ENCODE data around the gene NDRG3. TPM values are rescaled to one million over a fixed set of nuclear protein-coding genes. Genes with fewer than 3 reads are reported as not detected.

NDRG3 gene
- total and polyA plus RNA-seq, 2 of the 4 experiments (the other 2 are of a cell fraction): 24.8 to 34.2 TPM

- TF ChIP-seq ELK1 (IDR thresholded peaks at IDR 0.05; ENCODE audit: borderline replicate concordance, low read depth, low read length) (no peak), CEBPB (IDR thresholded peaks at IDR 0.05; ENCODE audit: low read depth, low read length) (no peak), USF2 (IDR thresholded peaks at IDR 0.05; ENCODE audit: low read depth, low read length) (no peak), NFE2L2 (IDR thresholded peaks at IDR 0.05; ENCODE audit: low read depth, low read length) (no peak), CHD1 (IDR thresholded peaks at IDR 0.05; ENCODE audit: low read depth, low read length) (no peak), CTCF (conservative IDR thresholded peaks at IDR 0.05; ENCODE audit: low read depth, low read length) (no peak), MAZ (IDR thresholded peaks at IDR 0.05; ENCODE audit: borderline replicate concordance, low read depth, low read length) (no peak), BHLHE40 (IDR thresholded peaks at IDR 0.05; ENCODE audit: low read depth, low read length) (no peak), FOS (IDR thresholded peaks at IDR 0.05; ENCODE audit: low read depth, low read length) (no peak), RFX5 (IDR thresholded peaks at IDR 0.05; ENCODE audit: low read depth, low read length) (no peak), MXI1 (IDR thresholded peaks at IDR 0.05; ENCODE audit: borderline replicate concordance, low read depth, low read length) (no peak), RAD21 (IDR thresholded peaks at IDR 0.05; ENCODE audit: low read length) (no peak), RCOR1 (IDR thresholded peaks at IDR 0.05; ENCODE audit: insufficient replicate concordance, low read length) (no peak), POLR2A (IDR thresholded peaks at IDR 0.05; ENCODE audit: low read depth, low read length) (no peak), SMC3 (IDR thresholded peaks at IDR 0.05; ENCODE audit: low read depth, low read length) (no peak), MAFK (IDR thresholded peaks at IDR 0.05; ENCODE audit: low read depth, low read length) (no peak)
- Histone ChIP-seq H3K9ac (ENCODE audit: low read depth, low read length) (no peak overlapping the region), H4K20me1 (ENCODE audit: insufficient read depth, low read length) (no peaks in the 10 kb centered on the region), H2AK5ac (ENCODE audit: low read depth, low read length) (no peak overlapping the region), H3K4me1 (ENCODE audit: control insufficient read depth, insufficient read depth, low read length) (no peaks in the 10 kb centered on the region), H3K27me3 (ENCODE audit: control insufficient read depth, insufficient read depth, low read length) (0 out of 2 replicates have a peak, but pooled peaks cover 1% of the 10 kb centered on the region), H3K56ac (ENCODE audit: extremely low read depth, insufficient read depth, low read length) (no peak overlapping the region), H3K27ac (ENCODE audit: insufficient read depth, low read length) (no peak overlapping the region), H3K14ac (replicated peaks; ENCODE audit: low read depth, low read length) (no peak overlapping the region), H3K36me3 (ENCODE audit: control insufficient read depth, insufficient read depth, low read length) (no peaks in the 10 kb centered on the region), H3K4ac (ENCODE audit: low read depth, low read length) (no peak overlapping the region), H3K23ac (ENCODE audit: low read depth, low read length) (no peak overlapping the region), H3K79me1 (ENCODE audit: low read depth in 1 of 2, low read length in 2 of 2) (no peaks in the 10 kb centered on the region), H4K8ac (ENCODE audit: low read depth in 2 of 2, low read length in 2 of 2) (no peak overlapping the region), H4K5ac (ENCODE audit: low read depth, low read length) (no peak overlapping the region), H2BK5ac (ENCODE audit: low read depth, low read length, poor library complexity, severe bottlenecking) (no peak overlapping the region), H2BK120ac (ENCODE audit: low read depth, low read length) (no peak overlapping the region), H3K9me1 (ENCODE audit: insufficient read depth, low read length) (no peaks in the 10 kb centered on the region), H2AFZ (replicated peaks; ENCODE audit: low read length, poor library complexity) (no peak overlapping the region), H3K9me3 (ENCODE audit: control insufficient read depth, insufficient read depth, low read length) (no peaks in the 10 kb centered on the region), H3K18ac (ENCODE audit: low read depth, low read length) (no peak overlapping the region), H4K91ac (ENCODE audit: insufficient read depth, low read depth, low read length) (no peak overlapping the region), H3K4me2 (ENCODE audit: low read depth, low read length) (no peak overlapping the region), H2BK20ac (ENCODE audit: low read depth, low read length) (no peak overlapping the region), H3K4me3 (ENCODE audit: insufficient read depth, low read depth, low read length) (no peak overlapping the region), H2BK15ac (ENCODE audit: low read depth, low read length) (no peak overlapping the region), H2AK9ac (replicated peaks; ENCODE audit: low read depth, low read length, poor library complexity) (no peak overlapping the region)
- no CpG with 5 or more reads among the region's 7 CpGs for WGBS, 2 experiments (ENCODE audit: extremely low coverage in 2 of 2, insufficient read length in 1 of 2)
- dilution Hi-C loops (cut with HindIII; ENCODE audit: low sequenced_read_pairs, unreplicated experiment): no loop called here
- DNase-seq (no peak), ATAC-seq (ENCODE audit: low read depth) (no peak)
- ChIA-PET CTCF (no interaction called here), POLR2A (ENCODE audit: unreplicated experiment) (no interaction called here)
- no TSS peak for BruUV-seq (replicated peaks)
- in situ Hi-C loops (cut with MboI; ENCODE audit: low sequenced_read_pairs): no loop called here
- intact Hi-C loops (cut with micrococcal nuclease): no loop called here
These were observed 100.5 kb downstream of the NDRG3 start for GRCh38 chr20:36645353-36645752.
